Large intestine (tissue), 3 donors: ENCODE results near the gene C12orf57. TPM values are rescaled to one million over a fixed set of nuclear protein-coding genes. Genes with fewer than 3 reads are reported as not detected.
A peak's percentile ranks its signal among the peaks of the same experiment; 100 is the strongest.

Experiments
- DNase-seq, 2 donors: peaks; one replicate each; pipeline versions ENCODE4 v3.0.0 to v3.0.0-alpha.2; 2013
- H3K27ac ChIP-seq: one replicate; pipeline ENCODE4 v1.5.1; 2013; ENCODE audit warnings: low read length
- H3K27me3 ChIP-seq: 2 replicates; pipeline ENCODE4 v1.6.1; 2013; ENCODE audit warnings: low read length; ENCODE audit not compliant: control insufficient read depth, insufficient read depth
- H3K36me3 ChIP-seq: 2 replicates; pipeline ENCODE4 v1.6.1; 2013; ENCODE audit warnings: low read length; ENCODE audit not compliant: control insufficient read depth, insufficient read depth
- H3K4me1 ChIP-seq: one replicate; pipeline ENCODE4 v1.6.1; 2013; ENCODE audit warnings: low read length; ENCODE audit not compliant: control insufficient read depth, insufficient read depth
- H3K4me3 ChIP-seq: one replicate; pipeline ENCODE4 v1.5.1; 2013; ENCODE audit warnings: low read length
- H3K9me3 ChIP-seq: one replicate; pipeline ENCODE4 v1.6.1; 2013; ENCODE audit warnings: mild to moderate bottlenecking, low read depth, low read length, moderate library complexity; ENCODE audit not compliant: control insufficient read depth
- WGBS: methylation state at CpG from one replicate; pipeline ENCODE4 v1.1.5; 2013; ENCODE audit warnings: low lambda C conversion rate; ENCODE audit not compliant: insufficient coverage; 5-methylcytosine and 5-hydroxymethylcytosine counted together
- polyA plus RNA-seq: library from polyadenylated mRNA; unstranded; fragments of 120-200 nt; gene quantifications from one replicate; pipeline ENCODE4 v1.2.1, GENCODE V29; 2013

The C12orf57 gene
- polyA plus RNA-seq, 1 donor: 141 TPM

DNA sequence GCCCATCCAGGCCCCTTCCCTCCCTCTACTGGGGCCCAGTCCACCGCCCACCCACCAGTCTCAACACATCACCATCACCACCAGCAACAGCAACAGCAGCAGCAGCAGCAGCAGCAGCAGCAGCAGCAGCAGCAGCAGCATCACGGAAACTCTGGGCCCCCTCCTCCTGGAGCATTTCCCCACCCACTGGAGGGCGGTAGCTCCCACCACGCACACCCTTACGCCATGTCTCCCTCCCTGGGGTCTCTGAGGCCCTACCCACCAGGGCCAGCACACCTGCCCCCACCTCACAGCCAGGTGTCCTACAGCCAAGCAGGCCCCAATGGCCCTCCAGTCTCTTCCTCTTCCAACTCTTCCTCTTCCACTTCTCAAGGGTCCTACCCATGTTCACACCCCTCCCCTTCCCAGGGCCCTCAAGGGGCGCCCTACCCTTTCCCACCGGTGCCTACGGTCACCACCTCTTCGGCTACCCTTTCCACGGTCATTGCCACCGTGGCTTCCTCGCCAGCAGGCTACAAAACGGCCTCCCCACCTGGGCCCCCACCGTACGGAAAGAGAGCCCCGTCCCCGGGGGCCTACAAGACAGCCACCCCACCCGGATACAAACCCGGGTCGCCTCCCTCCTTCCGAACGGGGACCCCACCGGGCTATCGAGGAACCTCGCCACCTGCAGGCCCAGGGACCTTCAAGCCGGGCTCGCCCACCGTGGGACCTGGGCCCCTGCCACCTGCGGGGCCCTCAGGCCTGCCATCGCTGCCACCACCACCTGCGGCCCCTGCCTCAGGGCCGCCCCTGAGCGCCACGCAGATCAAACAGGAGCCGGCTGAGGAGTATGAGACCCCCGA is 7.0 kb upstream of the C12orf57 start:
- Histone ChIP-seq H3K9me3 (no peaks in the 10 kb centered on the region), H3K36me3 (peaks cover 65% of the 10 kb centered on the region), H3K27ac (peak overlapping the region; percentile 92), H3K4me3 (peak overlapping the region; percentile 69), H3K27me3 (no peaks in the 10 kb centered on the region), H3K4me1 (peaks cover 10% of the 10 kb centered on the region)
- WGBS: no CpG with 5 or more reads among the region's 36 CpGs
- peak in 1 of 2 donors; percentile 46 for DNase-seq

DNA sequence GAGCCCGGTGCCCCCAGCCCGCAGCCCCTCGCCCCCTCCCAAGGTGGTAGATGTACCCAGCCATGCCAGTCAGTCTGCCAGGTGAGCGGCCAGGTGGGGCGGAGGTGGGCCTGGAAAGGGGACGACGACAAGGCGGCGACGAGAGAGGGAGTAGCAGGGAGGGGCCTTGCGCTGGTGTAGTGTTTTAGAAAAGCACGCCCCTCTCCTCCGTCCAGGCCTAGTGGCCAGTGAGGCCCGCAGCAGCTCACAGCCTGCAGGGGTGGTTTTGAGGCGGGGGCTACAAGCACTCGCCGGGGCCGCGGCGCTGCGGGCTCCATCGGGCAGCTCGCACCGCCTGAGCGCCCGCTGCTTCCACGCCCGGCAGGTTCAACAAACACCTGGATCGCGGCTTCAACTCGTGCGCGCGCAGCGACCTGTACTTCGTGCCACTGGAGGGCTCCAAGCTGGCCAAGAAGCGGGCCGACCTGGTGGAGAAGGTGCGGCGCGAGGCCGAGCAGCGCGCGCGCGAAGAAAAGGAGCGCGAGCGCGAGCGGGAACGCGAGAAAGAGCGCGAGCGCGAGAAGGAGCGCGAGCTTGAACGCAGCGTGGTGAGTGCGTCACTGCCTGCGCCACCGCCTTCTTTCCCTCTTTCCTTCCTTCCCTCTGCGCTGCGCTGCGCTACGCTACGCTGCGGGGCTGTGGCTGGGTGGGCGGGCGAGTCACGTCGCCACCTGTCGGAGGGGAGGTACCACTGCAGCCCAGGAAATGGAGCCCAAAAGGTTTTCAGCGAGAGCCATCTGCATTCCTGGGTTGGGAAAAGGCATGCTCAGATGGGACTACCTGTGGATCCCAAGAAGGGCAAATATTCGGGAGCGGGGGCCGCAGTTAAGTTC is 6.1 kb upstream of the C12orf57 start:
- Histone ChIP-seq H3K4me1 (peaks cover 10% of the 10 kb centered on the region), H3K9me3 (no peaks in the 10 kb centered on the region), H3K27me3 (no peaks in the 10 kb centered on the region), H3K27ac (peak overlapping the region; percentile 92), H3K4me3 (peak overlapping the region; percentile 69), H3K36me3 (peaks cover 71% of the 10 kb centered on the region)
- DNase-seq: peak; percentile 97 to 98
- WGBS: 0% methylated on average over 2 of the region's 80 CpGs

DNA sequence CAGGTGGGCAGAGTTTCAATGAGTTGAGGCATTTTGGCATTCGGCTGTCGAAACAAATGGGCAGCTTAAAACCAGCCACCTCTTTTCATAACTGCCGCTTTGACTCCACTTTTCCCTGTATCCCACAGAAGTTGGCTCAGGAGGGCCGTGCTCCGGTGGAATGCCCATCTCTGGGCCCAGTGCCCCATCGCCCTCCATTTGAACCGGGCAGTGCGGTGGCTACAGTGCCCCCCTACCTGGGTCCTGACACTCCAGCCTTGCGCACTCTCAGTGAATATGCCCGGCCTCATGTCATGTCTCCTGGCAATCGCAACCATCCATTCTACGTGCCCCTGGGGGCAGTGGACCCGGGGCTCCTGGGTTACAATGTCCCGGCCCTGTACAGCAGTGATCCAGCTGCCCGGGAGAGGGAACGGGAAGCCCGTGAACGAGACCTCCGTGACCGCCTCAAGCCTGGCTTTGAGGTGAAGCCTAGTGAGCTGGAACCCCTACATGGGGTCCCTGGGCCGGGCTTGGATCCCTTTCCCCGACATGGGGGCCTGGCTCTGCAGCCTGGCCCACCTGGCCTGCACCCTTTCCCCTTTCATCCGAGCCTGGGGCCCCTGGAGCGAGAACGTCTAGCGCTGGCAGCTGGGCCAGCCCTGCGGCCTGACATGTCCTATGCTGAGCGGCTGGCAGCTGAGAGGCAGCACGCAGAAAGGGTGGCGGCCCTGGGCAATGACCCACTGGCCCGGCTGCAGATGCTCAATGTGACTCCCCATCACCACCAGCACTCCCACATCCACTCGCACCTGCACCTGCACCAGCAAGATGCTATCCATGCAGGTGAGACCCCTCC is 5.2 kb upstream of the C12orf57 start:
- Histone ChIP-seq H3K4me3 (peak overlapping the region; percentile 69), H3K27ac (peak overlapping the region; percentile 92), H3K4me1 (peaks cover 14% of the 10 kb centered on the region), H3K9me3 (no peaks in the 10 kb centered on the region), H3K27me3 (no peaks in the 10 kb centered on the region), H3K36me3 (peaks cover 66% of the 10 kb centered on the region)
- no CpG with 5 or more reads among the region's 32 CpGs for WGBS
- DNase-seq: no peak

DNA sequence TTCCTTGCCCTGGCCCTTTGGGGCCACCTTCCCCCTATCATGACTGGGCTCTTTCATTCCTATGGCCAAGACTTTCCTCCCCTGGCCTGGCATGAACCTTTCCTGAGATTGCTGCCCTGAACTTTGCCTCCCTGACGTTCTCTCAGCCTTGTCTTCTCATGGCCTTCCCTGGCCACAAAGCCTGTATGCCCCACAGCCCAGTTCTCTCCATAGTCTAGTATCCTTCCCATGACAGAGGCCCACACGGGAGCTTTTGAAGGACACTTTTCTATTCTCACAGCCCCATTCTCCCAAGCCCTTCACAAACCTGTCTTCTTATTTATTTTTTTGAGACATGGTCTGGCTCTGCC is 4.7 kb upstream of the C12orf57 start:
- peaks cover 60% of the 10 kb centered on the region for H3K36me3 ChIP-seq
- peak in 1 of 2 donors; percentile 29 for DNase-seq
- WGBS: 0% methylated on average over 1 of the region's 2 CpGs
- no peak overlapping the region for H3K4me3 ChIP-seq
- no peak overlapping the region for H3K27ac ChIP-seq
- no peaks in the 10 kb centered on the region for H3K27me3 ChIP-seq
- H3K4me1 ChIP-seq: peaks cover 15% of the 10 kb centered on the region
- H3K9me3 ChIP-seq: no peaks in the 10 kb centered on the region

DNA sequence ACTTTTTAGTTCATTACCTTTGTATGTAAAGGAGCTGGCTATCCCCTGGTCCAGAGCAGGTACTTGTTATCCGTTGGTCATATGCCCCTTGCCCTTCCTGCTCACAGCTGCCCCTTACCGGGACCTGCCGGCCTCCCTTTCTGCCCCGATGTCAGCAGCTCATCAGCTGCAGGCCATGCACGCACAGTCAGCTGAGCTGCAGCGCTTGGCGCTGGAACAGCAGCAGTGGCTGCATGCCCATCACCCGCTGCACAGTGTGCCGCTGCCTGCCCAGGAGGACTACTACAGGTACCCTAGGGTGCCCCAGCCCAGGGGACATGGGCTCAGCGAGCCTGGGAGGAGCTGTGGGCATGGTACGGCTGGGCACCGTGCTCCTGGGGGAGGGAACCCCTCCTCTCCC is 2.6 kb upstream of the C12orf57 start:
- Histone ChIP-seq H3K27me3 (no peaks in the 10 kb centered on the region), H3K4me3 (no peak overlapping the region), H3K9me3 (no peaks in the 10 kb centered on the region), H3K36me3 (peaks cover 43% of the 10 kb centered on the region), H3K4me1 (peaks cover 31% of the 10 kb centered on the region), H3K27ac (no peak overlapping the region)
- no CpG with 5 or more reads among the region's 12 CpGs for WGBS
- DNase-seq: no peak

DNA sequence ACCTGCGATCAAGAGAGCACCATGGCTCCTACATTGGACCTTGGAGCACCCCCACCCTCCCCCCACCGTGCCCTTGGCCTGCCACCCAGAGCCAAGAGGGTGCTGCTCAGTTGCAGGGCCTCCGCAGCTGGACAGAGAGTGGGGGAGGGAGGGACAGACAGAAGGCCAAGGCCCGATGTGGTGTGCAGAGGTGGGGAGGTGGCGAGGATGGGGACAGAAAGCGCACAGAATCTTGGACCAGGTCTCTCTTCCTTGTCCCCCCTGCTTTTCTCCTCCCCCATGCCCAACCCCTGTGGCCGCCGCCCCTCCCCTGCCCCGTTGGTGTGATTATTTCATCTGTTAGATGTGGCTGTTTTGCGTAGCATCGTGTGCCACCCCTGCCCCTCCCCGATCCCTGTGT is 2.0 kb upstream of the C12orf57 start:
- H3K27me3 ChIP-seq: no peaks in the 10 kb centered on the region
- H3K36me3 ChIP-seq: peaks cover 38% of the 10 kb centered on the region
- H3K4me1 ChIP-seq: peaks cover 29% of the 10 kb centered on the region
- no peak overlapping the region for H3K4me3 ChIP-seq
- H3K27ac ChIP-seq: no peak overlapping the region
- no CpG with 5 or more reads among the region's 12 CpGs for WGBS
- H3K9me3 ChIP-seq: no peaks in the 10 kb centered on the region
- peak in 1 of 2 donors; percentile 20 for DNase-seq

DNA sequence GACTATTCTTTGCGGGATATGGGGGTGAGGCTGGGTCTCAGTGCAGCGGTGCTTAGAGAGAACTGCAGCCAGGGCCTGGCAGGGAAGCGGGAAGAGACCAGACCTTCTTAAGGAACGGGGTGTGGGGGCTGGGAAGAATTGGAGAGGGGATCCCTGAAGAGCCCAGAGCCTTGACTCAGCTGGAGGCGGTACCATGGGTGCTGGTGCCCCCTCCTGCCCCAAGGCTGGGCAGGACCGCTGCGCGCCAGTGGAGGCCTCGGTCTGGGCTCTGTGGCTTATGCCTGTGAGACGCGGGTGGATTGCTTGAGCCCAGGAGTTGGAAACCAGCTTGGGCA is 1.5 kb upstream of the C12orf57 start:
- DNase-seq: peak in 1 of 2 donors; percentile 14
- no peak overlapping the region for H3K4me3 ChIP-seq
- no peaks in the 10 kb centered on the region for H3K9me3 ChIP-seq
- peaks cover 30% of the 10 kb centered on the region for H3K4me1 ChIP-seq
- no peak overlapping the region for H3K27ac ChIP-seq
- H3K36me3 ChIP-seq: peaks cover 37% of the 10 kb centered on the region
- WGBS: no CpG with 5 or more reads among the region's 11 CpGs
- H3K27me3 ChIP-seq: no peaks in the 10 kb centered on the region

DNA sequence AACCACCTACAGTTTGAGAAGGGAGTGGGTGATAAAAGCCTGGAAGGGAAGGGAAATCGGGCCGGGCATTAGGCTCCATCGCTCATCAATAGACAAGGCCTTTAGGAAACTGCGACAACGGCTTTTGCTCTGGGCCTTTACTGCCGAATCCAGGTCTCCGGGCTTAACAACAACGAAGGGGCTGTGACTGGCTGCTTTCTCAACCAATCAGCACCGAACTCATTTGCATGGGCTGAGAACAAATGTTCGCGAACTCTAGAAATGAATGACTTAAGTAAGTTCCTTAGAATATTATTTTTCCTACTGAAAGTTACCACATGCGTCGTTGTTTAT is 467 bp upstream of the C12orf57 start:
- Histone ChIP-seq H3K9me3 (no peaks in the 10 kb centered on the region), H3K27me3 (no peaks in the 10 kb centered on the region), H3K4me1 (peaks cover 27% of the 10 kb centered on the region), H3K4me3 (peak overlapping the region; percentile 70), H3K36me3 (peaks cover 36% of the 10 kb centered on the region), H3K27ac (peak overlapping the region; percentile 98)
- DNase-seq: peak; percentile 85 to 89
- no CpG with 5 or more reads among the region's 13 CpGs for WGBS

DNA sequence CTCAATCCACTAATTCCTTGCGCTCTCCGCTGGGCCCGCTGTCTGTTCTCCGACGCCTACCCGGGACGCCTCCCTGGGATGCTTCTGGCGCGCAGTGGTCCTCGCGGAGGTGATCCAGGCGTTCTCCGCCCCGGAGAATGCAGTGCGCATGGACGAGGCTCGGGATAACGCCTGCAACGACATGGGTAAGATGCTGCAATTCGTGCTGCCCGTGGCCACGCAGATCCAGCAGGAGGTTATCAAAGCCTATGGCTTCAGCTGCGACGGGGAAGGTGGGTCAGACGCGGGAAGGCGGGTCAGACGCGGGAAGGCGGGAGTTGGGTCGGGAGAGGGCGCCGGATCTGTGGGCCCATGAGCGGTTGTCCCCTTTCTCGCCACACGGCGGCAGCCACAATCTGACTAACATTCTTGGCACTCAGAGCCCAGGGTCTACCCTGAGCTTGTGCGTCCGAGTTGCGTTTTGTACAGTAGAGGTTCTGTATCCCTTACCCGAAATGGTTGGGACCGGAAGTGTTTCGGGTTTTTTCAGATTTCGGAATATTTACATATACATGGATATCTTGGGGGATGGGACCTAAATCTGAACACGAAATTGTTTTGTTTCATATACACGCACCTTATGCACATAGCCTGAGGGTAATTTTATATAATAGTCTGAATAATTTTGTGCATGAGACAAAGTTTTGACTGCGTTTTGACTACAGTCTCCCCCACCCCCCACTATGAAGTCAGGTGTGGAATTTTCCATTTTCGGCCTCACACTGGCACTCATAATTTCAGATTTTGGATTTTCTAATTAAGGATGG is 762 bp downstream of the C12orf57 start:
- no peaks in the 10 kb centered on the region for H3K9me3 ChIP-seq
- DNase-seq: peak; percentile 86 to 92
- peaks cover 25% of the 10 kb centered on the region for H3K4me1 ChIP-seq
- WGBS: 20% methylated on average over 6 of the region's 48 CpGs
- H3K27me3 ChIP-seq: no peaks in the 10 kb centered on the region
- peak overlapping the region; percentile 98 for H3K27ac ChIP-seq
- peak overlapping the region; percentile 70 for H3K4me3 ChIP-seq
- peaks cover 25% of the 10 kb centered on the region for H3K36me3 ChIP-seq
